HEK293 (cell line): ENCODE measurements around the gene C17orf113.
A peak's percentile ranks its signal among the peaks of the same experiment; 100 is the strongest.

Experiments used
- CTCF ChIA-PET: fragments of 350-600 bp; formaldehyde crosslinking; extraction: SDS; loops from one replicate; lab custom pipeline; 2021; ENCODE audit warnings: antibody characterized with exemption; lab: Yijun Ruan, JAX
- POLR2A ChIA-PET: fragments of 300-600 bp; formaldehyde crosslinking; extraction: SDS; loops from one replicate; lab custom pipeline; 2020; ENCODE audit warnings: antibody characterized with exemption, inconsistent platforms; lab: Yijun Ruan, JAX
- H3K27ac ChIP-seq: fragments of 200-500 bp; sonication (Bioruptor generic); 2 replicates; pipeline ENCODE4 v1.5.1; 2014; ENCODE audit warnings: low read depth, low read length, control low read depth, inconsistent platforms; ENCODE audit errors: extremely low read depth
- H3K36me3 ChIP-seq, 2 experiments: fragments of 200-500 bp in 1 of 2; sonication (Bioruptor generic) in 1 of 2; 1 replicate in 1 of 2; 2 replicates in 1 of 2; pipeline ENCODE4 v1.5.1; 2014 to 2017; ENCODE audit warnings: inconsistent platforms in 2 of 2, low read length in 2 of 2; ENCODE audit not compliant: control insufficient read depth in 2 of 2, insufficient read depth in 1 of 2
- H3K4me1 ChIP-seq: fragments of 200-500 bp; sonication (Bioruptor generic); 2 replicates; pipeline ENCODE4 v1.5.1; 2014; ENCODE audit warnings: mild to moderate bottlenecking, low read length, inconsistent platforms; ENCODE audit not compliant: control insufficient read depth, insufficient read depth
- H3K4me3 ChIP-seq: 2 replicates; pipeline ENCODE4 v1.5.1; 2011; ENCODE audit warnings: low read depth, mild to moderate bottlenecking, control low read depth, low read length, moderate library complexity
- H3K9me3 ChIP-seq: fragments of 200-500 bp; sonication (Bioruptor generic); 2 replicates; pipeline ENCODE4 v1.5.1; 2014; ENCODE audit warnings: low read depth, low read length, inconsistent platforms; ENCODE audit not compliant: control insufficient read depth, insufficient read depth
- KLF9 ChIP-seq: fragments of 450-650 bp; formaldehyde crosslinking; IDR thresholded peaks from 2 replicates; pipeline ENCODE4 v1.5.1; 2016; ENCODE audit warnings: missing biosample characterization, missing genetic modification characterization, low read depth
- REST ChIP-seq: fragments of 450-650 bp; formaldehyde crosslinking; IDR thresholded peaks from 2 replicates; pipeline ENCODE4 v1.5.1; 2016; ENCODE audit warnings: missing biosample characterization, missing genetic modification characterization
- SCRT2 ChIP-seq: fragments of 450-650 bp; formaldehyde crosslinking; IDR thresholded peaks from 2 replicates; pipeline ENCODE4 v1.5.1; 2016; ENCODE audit warnings: missing biosample characterization, missing genetic modification characterization
- SP7 ChIP-seq: fragments of 450-650 bp; formaldehyde crosslinking; IDR thresholded peaks from 2 replicates; pipeline ENCODE4 v1.5.1; 2016; ENCODE audit warnings: missing biosample characterization, missing genetic modification characterization
- TCF7L2 ChIP-seq: IDR thresholded peaks from 2 replicates; pipeline ENCODE4 v1.6.1; 2011; ENCODE audit warnings: low read depth, mild to moderate bottlenecking, inconsistent platforms, low read length, moderate library complexity, borderline replicate concordance
- ZNF133 ChIP-seq: fragments of 450-650 bp; formaldehyde crosslinking; IDR thresholded peaks from 2 replicates; pipeline ENCODE4 v1.5.1; 2016; ENCODE audit warnings: missing biosample characterization, missing genetic modification characterization
- ZNF19 ChIP-seq: fragments of 450-650 bp; formaldehyde crosslinking; IDR thresholded peaks from 2 replicates; pipeline ENCODE4; 2016; ENCODE audit warnings: missing biosample characterization, missing genetic modification characterization, low read depth
- ZNF202 ChIP-seq: fragments of 450-650 bp; formaldehyde crosslinking; IDR thresholded peaks from 2 replicates; pipeline ENCODE4 v1.5.1; 2016; ENCODE audit warnings: missing biosample characterization, missing genetic modification characterization, borderline replicate concordance
- ZNF335 ChIP-seq: fragments of 450-650 bp; formaldehyde crosslinking; conservative IDR thresholded peaks from 2 replicates; pipeline ENCODE4 v1.5.1; 2016; ENCODE audit warnings: missing biosample characterization, missing genetic modification characterization
- ZNF350 ChIP-seq: fragments of 450-650 bp; formaldehyde crosslinking; IDR thresholded peaks from 2 replicates; pipeline ENCODE4 v1.5.0; 2017; ENCODE audit warnings: missing biosample characterization, mild to moderate bottlenecking, missing genetic modification characterization
- ZNF398 ChIP-seq: fragments of 450-650 bp; formaldehyde crosslinking; IDR thresholded peaks from 2 replicates; pipeline ENCODE4 v1.5.1; 2017; ENCODE audit warnings: missing biosample characterization, missing genetic modification characterization
- ZNF549 ChIP-seq: fragments of 450-650 bp; IDR thresholded peaks from 2 replicates; pipeline ENCODE4 v1.5.1; 2018; ENCODE audit warnings: missing biosample characterization, missing genetic modification characterization, mild to moderate bottlenecking, inconsistent platforms, moderate library complexity
- ZNF639 ChIP-seq: fragments of 450-650 bp; formaldehyde crosslinking; IDR thresholded peaks from 2 replicates; pipeline ENCODE4 v1.5.1; 2016; ENCODE audit warnings: missing biosample characterization, missing genetic modification characterization
- ZNF645 ChIP-seq: fragments of 450-650 bp; formaldehyde crosslinking; IDR thresholded peaks from 2 replicates; pipeline ENCODE4; 2016; ENCODE audit warnings: missing biosample characterization, missing genetic modification characterization
- ZNF768 ChIP-seq: fragments of 450-650 bp; formaldehyde crosslinking; IDR thresholded peaks from 2 replicates; pipeline ENCODE4 v1.5.1; 2018; ENCODE audit warnings: missing biosample characterization, mild to moderate bottlenecking, missing genetic modification characterization
- ZSCAN5A ChIP-seq: fragments of 450-650 bp; formaldehyde crosslinking; IDR thresholded peaks from 2 replicates; pipeline ENCODE4 v1.5.1; 2016; ENCODE audit warnings: missing biosample characterization, missing genetic modification characterization
- TF ChIP-seq, protein P1 (sequence below): fragments of 450-650 bp; formaldehyde crosslinking; IDR thresholded peaks from 2 replicates; pipeline ENCODE4 v1.5.1; 2016; ENCODE audit warnings: missing biosample characterization, missing genetic modification characterization

Gene C17orf113

GRCh38 chr17:42090964-42091790 is 40.8 kb upstream of the C17orf113 start:
- Histone ChIP-seq H3K4me3 (no peak overlapping the region), H3K9me3 (no peaks in the 10 kb centered on the region), H3K4me1 (peaks cover 5% of the 10 kb centered on the region), H3K36me3 (no peaks in the 10 kb centered on the region), H3K27ac (no peak overlapping the region)
- POLR2A ChIA-PET = interaction anchor here (0.6 to 1.1 kb wide), 2 partner anchors 36 to 45 kb away, joined by 3 to 4 read pairs; no protein-coding TSS in a partner anchor
- CTCF ChIA-PET = interaction anchor here (0.5 to 4.3 kb wide), 6 partner anchors 10 to 293 kb away, joined by 3 to 30 read pairs (median 6); no protein-coding TSS in a partner anchor
- peak; percentile 31; the same call in 1 of the 2 replicates for TF ChIP-seq KLF9 (tag by site-specific recombination)
- TF ChIP-seq REST = 0 out of 2 replicates have a peak, but pooled peaks have one; percentile 32
- TF ChIP-seq SP7 (tag by site-specific recombination) = no peak
- TF ChIP-seq ZSCAN5A = no peak
- no peak for TF ChIP-seq ZNF398 (tag by site-specific recombination)
- no peak for TF ChIP-seq ZNF133

- H3K4me3 ChIP-seq = no peak overlapping the region
- TF ChIP-seq ZNF202 (tag by site-specific recombination) = no peak
- no peak for TF ChIP-seq ZNF645
- no peak for TF ChIP-seq ZNF335 (tag by site-specific recombination)
- TF ChIP-seq ZNF768 (tag by site-specific recombination) = no peak
- no peak for TF ChIP-seq TCF7L2
- TF ChIP-seq ZNF350 = no peak
- TF ChIP-seq, protein P1, sequence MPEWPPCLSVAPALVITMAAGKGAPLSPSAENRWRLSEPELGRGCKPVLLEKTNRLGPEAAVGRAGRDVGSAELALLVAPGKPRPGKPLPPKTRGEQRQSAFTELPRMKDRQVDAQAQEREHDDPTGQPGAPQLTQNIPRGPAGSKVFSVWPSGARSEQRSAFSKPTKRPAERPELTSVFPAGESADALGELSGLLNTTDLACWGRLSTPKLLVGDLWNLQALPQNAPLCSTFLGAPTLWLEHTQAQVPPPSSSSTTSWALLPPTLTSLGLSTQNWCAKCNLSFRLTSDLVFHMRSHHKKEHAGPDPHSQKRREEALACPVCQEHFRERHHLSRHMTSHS (tag by site-specific recombination) = no peak
- TF ChIP-seq ZNF549 = no peak
- no peak for TF ChIP-seq SCRT2 (tag by site-specific recombination)
- TF ChIP-seq ZNF639 (tag by site-specific recombination) = no peak
- TF ChIP-seq ZNF19 (tag by site-specific recombination) = no peak
- TF ChIP-seq, all 188 proteins: peak for 0
- CTCF ChIA-PET = interaction anchor here (0.7 to 4.3 kb wide), 4 partner anchors 13 to 173 kb away, joined by 3 to 30 read pairs (median 4); no protein-coding TSS in a partner anchor
- peaks cover 5% of the 10 kb centered on the region for H3K4me1 ChIP-seq
- no peaks in the 10 kb centered on the region for H3K36me3 ChIP-seq
- H3K27ac ChIP-seq = no peak overlapping the region
- H3K9me3 ChIP-seq = no peaks in the 10 kb centered on the region
- POLR2A ChIA-PET = no interaction called here
Measured at GRCh38 chr17:42088736-42089135, 38.3 kb upstream of the C17orf113 start.
